SIG-M5 (cell line): ENCODE data around the gene PDSS1.

Source experiments
- DNase-seq: peaks from one replicate; lab custom pipeline; 2025; lab: John Stamatoyannopoulos, UW

PDSS1 gene

DNA sequence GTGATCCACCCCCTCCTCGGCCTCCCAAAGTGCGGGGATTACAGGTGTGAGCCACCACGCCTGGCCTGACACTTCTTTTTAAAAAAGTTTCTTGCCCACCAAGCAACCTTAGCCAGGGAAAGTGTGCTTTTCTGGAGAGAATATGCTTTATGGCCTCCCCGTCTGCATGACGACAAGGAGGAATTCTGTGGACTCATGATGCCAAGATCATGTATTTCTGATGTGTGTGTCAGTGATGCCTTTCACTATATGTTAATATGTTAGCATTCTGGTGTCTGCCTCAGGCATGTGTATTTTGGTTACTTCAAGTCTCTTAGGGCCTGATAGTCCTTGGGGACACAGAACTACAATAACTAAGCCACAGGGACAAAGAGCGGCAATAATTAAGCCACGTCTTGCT, 2.1 kb downstream of the PDSS1 start:
- DNase-seq, result no peak

- no peak for DNase-seq
Measured at GRCh38 chr10:26700884-26701630, 3.6 kb downstream of the PDSS1 start.

- DNase-seq, result no peak
Measured at GRCh38 chr10:26703096-26703495, 5.6 kb downstream of the PDSS1 start.

DNA sequence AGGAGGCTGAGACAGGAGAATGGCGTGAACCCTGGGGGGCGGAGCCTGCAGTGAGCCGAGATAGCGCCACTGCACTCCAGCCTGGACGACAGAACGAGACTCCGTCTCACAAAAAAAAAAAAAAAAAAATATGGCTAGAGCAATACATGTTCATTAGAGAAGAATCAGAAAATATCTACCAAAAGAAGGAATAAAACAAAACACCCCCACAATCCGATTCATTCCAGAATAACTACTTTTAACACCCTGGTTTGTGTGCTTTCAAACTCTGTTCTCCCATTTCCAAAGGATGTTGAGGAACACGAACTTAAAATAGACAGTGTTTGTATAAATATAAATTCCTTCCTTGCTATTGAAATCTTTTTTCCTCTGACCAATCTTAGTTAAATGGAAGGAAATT, 6.5 kb downstream of the PDSS1 start:
- DNase-seq, result no peak

DNA sequence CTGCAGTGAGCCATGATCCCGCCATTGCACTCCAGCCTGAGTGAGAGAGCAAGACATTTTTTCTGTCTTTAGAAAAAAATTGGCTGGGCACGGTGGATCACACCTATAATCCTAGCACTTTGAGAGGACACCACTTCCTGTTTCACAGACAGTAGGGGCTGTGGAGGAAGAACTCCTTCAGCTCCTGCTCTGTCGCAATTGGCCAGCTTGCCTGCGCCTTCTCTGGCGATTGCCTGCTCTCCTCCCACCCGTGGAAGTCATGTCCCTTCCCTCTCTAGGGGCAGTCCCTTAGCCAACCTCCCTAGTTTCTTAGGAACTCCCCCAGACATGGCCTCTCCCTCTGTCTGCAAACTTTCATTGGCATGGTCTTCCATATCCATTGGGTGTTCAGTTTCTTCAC, 8.7 kb downstream of the PDSS1 start:
- no peak for DNase-seq

GRCh38 chr10:26706936-26707335, 9.4 kb downstream of the PDSS1 start:
- no peak for DNase-seq

- no peak for DNase-seq
Measured at GRCh38 chr10:26711324-26711723, 13.8 kb downstream of the PDSS1 start.

DNA sequence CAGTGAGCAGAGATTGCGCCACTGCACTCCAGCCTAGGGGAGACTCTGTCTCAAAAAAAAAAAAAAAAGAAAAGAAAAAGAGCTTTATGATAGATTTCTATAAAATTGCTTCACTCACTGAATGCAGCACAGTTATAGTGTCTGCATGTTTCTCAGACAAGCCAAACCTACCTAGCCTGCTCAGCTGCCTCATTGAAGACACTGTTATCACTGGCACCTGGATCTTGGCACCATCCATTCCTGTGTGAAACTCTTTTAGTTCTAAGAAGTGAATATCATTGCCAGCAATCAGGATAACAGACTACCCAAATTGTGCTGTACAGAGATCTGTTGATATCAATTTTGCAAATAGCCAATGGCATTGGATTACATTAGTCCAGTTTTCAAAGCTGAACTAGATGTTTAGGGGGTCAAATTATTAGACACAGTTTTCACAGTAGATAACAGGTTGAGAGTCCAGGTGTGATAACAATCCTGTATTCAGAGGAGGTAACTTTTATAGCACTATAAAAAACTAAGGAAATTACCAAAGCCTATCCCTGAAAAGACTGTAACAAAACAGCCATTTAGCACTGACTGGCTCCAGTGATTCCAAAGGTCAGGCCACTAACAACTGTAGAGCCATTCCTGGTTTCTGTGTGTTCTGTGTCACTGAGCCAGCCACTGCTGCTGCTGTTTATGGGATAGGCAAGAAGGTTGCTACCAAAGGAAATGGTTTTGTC, 17.1 kb downstream of the PDSS1 start:
- DNase-seq, result no peak

DNA sequence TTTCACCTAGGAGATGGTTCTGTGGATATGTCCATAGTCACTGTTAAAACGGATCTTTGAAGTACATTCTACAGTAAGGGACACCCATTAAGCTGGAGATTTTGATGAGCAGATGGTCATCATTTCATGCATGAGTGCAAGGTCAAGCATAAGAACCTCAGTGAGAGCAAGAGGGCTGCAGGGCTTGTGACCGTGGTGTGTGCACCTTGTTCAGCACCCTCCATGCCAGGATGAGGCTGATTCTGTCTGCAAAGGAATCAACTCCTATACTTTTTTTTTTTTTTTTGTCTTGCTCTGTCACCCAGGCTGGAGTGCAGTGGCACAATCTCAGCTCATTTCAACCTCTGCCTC, 17.6 kb downstream of the PDSS1 start:
- DNase-seq, result no peak

GRCh38 chr10:26717476-26717875, 20.0 kb downstream of the PDSS1 start:
- no peak for DNase-seq

DNA sequence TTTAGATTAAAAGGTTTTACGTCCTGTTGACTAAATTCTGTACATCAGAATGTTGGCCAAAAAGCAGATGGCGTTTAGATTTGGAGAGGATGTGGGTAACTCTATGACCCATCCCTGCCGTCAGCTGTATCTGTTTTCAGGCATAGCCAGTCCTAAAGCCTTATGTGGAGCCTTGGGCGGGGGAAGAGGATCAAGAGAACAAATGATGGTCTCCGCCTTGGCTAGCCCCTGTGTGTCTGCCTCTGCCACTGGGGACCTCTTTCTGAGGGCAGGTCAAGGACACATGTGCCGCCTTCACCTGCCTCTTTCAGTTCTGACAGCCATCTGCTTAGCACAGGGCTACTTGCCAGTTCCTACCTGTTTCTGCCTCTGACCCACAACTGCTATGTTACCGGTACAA, 24.1 kb downstream of the PDSS1 start:
- DNase-seq, result no peak

GRCh38 chr10:26723016-26723415, 25.5 kb downstream of the PDSS1 start:
- no peak for DNase-seq

DNA sequence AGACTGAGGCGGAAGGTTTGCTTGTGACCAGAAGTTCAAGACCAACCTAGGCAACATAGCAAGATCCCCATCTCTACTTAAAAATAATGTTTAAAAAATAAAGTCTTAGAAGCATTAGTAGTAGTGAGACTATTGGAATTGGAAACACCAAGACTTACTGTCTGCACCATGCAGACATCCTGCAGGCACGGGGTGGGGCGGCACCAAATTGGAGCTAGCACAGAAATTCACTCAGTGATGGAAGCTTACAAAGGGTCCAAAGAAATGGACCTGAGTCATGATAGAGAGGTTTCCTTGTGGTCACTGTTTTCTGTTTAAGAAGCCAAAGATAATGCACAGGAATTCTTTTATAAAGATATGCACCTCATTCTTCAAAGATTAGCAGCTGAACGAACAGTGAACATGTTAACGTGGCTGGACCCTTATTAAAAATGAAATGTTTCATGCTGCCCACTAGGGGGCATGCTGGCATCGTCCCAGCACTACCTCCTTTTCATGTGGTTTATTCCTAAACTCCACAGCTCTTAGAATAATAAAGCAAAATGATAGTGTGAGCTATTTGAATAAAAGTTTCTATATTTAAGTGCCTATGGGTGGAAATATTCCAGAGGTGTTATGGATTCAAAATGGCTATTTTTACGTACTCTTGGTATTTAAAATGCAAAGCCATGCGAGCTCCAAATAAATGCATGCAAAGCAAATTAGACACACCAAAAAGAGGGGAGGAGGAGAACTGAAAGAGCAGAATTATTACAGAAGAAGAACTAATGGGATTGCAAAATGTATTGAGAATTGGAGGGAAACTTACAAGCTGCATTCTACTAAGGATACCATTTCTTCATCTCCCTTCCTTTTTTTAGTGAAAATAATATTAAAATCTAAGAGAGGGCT, 28.6 kb downstream of the PDSS1 start:
- no peak for DNase-seq

GRCh38 chr10:26727005-26727404, 29.5 kb downstream of the PDSS1 start:
- no peak for DNase-seq

DNA sequence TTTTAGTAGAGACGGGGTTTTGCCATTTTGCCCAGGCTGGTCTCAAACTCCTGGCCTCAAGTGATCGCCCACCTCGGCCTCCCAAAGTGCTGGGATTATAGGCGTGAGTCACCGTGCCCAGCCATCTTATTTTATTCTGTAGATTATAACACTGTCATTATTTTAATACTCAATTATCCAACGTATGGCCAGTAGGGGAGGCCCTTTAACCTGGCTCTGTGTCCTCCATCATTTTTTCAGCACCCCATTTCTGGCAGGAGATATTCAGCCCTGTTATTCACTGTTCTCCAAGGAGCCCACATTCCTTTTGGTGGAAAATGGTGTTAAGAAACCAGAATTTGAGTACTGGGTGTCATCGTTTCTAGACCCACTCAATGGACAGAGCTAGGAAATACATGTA, 31.5 kb downstream of the PDSS1 start:
- DNase-seq, result no peak

DNA sequence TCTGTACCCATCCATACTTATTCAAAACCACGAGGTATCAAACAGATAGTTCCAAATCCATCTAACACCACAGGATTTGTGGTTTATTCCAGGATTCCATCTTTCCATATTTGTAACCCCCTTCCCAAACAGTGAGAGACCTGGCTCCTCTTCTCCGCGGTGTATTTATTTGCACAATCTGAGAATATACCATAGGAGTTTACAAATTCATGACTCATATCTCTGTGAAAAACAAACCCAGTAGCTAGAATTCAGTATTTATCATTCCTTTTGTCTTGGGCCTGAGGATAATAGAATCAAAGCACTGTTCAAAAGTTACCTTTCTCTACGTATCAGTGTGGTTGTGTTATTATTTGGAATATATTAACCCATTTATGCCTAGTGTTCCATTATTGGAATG, 31.9 kb downstream of the PDSS1 start:
- DNase-seq, result no peak

DNA sequence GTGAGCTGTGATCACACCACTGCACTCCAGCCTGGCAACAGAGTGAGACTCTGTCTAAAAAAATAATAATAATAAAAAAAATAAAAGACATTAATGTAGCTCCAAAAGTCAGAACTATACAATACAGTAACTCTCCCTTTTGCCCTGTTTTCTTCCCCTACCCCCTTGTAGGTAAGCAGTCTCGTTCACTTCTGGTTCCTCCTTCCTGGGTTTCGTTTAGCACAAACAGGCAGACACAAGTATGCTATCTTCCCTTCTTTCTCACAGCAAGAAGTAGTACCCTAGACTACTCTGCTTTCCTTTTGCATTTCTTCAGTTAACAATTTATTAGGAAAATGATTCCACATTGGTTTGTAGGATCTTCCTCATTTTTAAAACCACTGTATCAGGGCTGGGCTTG, 33.1 kb downstream of the PDSS1 start:
- DNase-seq, result no peak

- DNase-seq, result no peak
Measured at GRCh38 chr10:26733750-26734568, 36.5 kb downstream of the PDSS1 start.

GRCh38 chr10:26735435-26735834, 37.9 kb downstream of the PDSS1 start:
- DNase-seq, result no peak

DNA sequence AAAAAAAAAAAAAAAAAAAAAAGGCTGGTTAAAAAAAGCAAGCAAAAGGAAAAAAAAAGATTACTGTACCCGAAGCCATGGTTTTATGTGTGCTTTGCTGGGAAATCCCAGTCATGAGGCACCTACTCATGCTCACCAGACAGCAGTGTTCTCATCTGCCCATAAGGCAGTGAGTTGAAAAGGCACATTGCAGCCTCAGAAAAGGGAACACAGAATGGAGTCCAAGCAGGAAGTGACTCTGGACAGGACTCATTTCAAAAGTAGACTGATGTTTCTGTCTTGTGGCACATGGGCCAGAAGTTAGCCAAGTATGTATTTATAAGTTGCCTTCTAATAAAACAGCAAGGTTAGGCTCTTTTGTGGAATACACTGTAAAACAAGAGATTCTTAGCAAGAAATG, 40.2 kb downstream of the PDSS1 start:
- no peak for DNase-seq

DNA sequence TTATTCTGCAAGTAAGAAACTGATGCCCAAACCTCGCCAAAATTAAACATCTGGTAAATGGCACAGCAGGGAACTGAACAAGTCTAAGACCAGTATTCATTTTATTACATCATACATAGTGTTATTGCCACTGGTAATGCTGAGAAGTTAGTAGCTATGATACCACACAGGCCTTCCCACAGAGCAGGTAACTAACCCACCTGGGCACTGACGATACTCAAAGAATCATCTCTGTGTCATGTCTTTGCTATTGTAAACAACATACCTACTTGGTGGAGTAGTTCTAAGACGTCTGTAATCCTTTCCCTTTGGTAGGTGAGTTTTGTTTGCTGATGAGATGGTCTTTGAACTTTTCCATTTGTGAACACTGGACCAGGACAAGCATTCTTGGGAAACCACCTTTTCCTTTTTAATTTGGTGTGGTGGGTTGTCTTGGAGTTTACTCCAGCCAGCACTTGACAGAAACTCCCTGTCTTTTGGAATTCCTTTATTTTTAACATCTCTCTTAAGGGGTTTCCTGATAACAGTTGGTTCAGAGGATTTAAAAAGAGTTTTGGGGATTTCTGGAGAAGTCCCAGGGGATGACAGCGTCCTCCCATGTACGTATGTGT, 40.9 kb downstream of the PDSS1 start:
- no peak for DNase-seq
